MM.1S (cell line): Measurements from ENCODE around the gene SURF2.

Experiments
- DNase-seq: peaks from one replicate; pipeline ENCODE4 v3.0.0-alpha.2; 2015
- H2AFZ ChIP-seq: fragments of 300-600 bp; sonication (generic); 2 replicates; pipeline ENCODE4 v1.6.0; 2016; ENCODE audit warnings: antibody characterized with exemption, low read length
- H3F3A ChIP-seq: fragments of 300-600 bp; sonication (generic); 2 replicates; pipeline ENCODE4 v1.6.1; 2016; ENCODE audit warnings: mild to moderate bottlenecking, antibody characterized with exemption, low read length, moderate library complexity, mixed read lengths; ENCODE audit not compliant: insufficient read depth
- H3K27ac ChIP-seq: fragments of 300-600 bp; sonication (generic); 2 replicates; pipeline ENCODE4 v1.5.1; 2016; ENCODE audit warnings: mild to moderate bottlenecking, low read length
- H3K27me3 ChIP-seq: fragments of 300-600 bp; sonication (generic); replicated peaks from 2 replicates; pipeline ENCODE4 v1.6.0; 2016; ENCODE audit warnings: low read length; ENCODE audit not compliant: insufficient read depth
- H3K36me3 ChIP-seq: fragments of 300-600 bp; sonication (generic); replicated peaks from 2 replicates; pipeline ENCODE4 v1.6.1; 2016; ENCODE audit warnings: mild to moderate bottlenecking, low read length, mixed read lengths; ENCODE audit not compliant: insufficient read depth
- H3K4me1 ChIP-seq: fragments of 300-600 bp; sonication (generic); 2 replicates; pipeline ENCODE4 v1.6.1; 2016; ENCODE audit warnings: low read length, mixed read lengths
- H3K4me2 ChIP-seq: fragments of 300-600 bp; sonication (generic); 2 replicates; pipeline ENCODE4 v1.6.0; 2016; ENCODE audit warnings: low read depth, low read length
- H3K4me3 ChIP-seq: fragments of 300-600 bp; sonication (generic); 2 replicates; pipeline ENCODE4 v1.5.1; 2016; ENCODE audit warnings: low read length, mixed read lengths
- H3K79me2 ChIP-seq: fragments of 300-600 bp; sonication (generic); 2 replicates; pipeline ENCODE4 v1.6.1; 2016; ENCODE audit warnings: mixed run types, low read length, mixed read lengths
- H3K9ac ChIP-seq: fragments of 300-600 bp; sonication (generic); 2 replicates; pipeline ENCODE4 v1.6.1; 2016; ENCODE audit warnings: low read length, mixed read lengths
- H3K9me2 ChIP-seq: fragments of 300-600 bp; sonication (generic); replicated peaks from 2 replicates; pipeline ENCODE4 v1.6.1; 2016; ENCODE audit warnings: mild to moderate bottlenecking, low read length, mixed read lengths; ENCODE audit not compliant: insufficient read depth
- H3K9me3 ChIP-seq: fragments of 300-600 bp; sonication (generic); replicated peaks from 2 replicates; pipeline ENCODE4 v1.6.1; 2016; ENCODE audit warnings: mild to moderate bottlenecking, low read length, mixed read lengths; ENCODE audit not compliant: insufficient read depth
- H4K20me1 ChIP-seq: fragments of 300-600 bp; sonication (generic); 2 replicates; pipeline ENCODE4 v1.6.1; 2016; ENCODE audit warnings: mild to moderate bottlenecking, low read length, moderate library complexity, mixed read lengths; ENCODE audit not compliant: insufficient read depth
- CTCF ChIP-seq: fragments of 300-600 bp; sonication (generic); IDR thresholded peaks from 2 replicates; pipeline ENCODE4 v1.5.1; 2016; ENCODE audit warnings: antibody characterized with exemption, low read length, mixed read lengths
- EZH2 ChIP-seq: fragments of 300-600 bp; sonication (generic); optimal IDR thresholded peaks from 2 replicates; pipeline ENCODE3; 2017; ENCODE audit warnings: low read depth, mild to moderate bottlenecking, antibody characterized with exemption, low read length, mixed read lengths
- EZH2phosphoT487 ChIP-seq: fragments of 300-600 bp; sonication (generic); IDR thresholded peaks from 2 replicates; pipeline ENCODE4 v1.6.1; 2018; ENCODE audit warnings: antibody characterized with exemption, low read length

The SURF2 gene

GRCh38 chr9:133380734-133381133 is 24.4 kb downstream of the SURF2 start:
- no peak for DNase-seq
- H3K79me2 ChIP-seq: no peaks in the 10 kb centered on the region
- H3K27me3 ChIP-seq: peaks cover 42% of the 10 kb centered on the region
- H3K9me3 ChIP-seq: no peaks in the 10 kb centered on the region
- no peaks in the 10 kb centered on the region for H3K4me1 ChIP-seq
- TF ChIP-seq EZH2: no peak
- no peak for TF ChIP-seq EZH2phosphoT487
- no peak for TF ChIP-seq CTCF
- H3F3A ChIP-seq: no peaks in the 10 kb centered on the region
- H3K9me2 ChIP-seq: no peaks in the 10 kb centered on the region
- no peak overlapping the region for H3K4me3 ChIP-seq
- no peak overlapping the region for H3K4me2 ChIP-seq
- no peaks in the 10 kb centered on the region for H4K20me1 ChIP-seq
- no peak overlapping the region for H3K27ac ChIP-seq
- no peak overlapping the region for H2AFZ ChIP-seq
- no peaks in the 10 kb centered on the region for H3K36me3 ChIP-seq
- H3K9ac ChIP-seq: no peak overlapping the region

DNA sequence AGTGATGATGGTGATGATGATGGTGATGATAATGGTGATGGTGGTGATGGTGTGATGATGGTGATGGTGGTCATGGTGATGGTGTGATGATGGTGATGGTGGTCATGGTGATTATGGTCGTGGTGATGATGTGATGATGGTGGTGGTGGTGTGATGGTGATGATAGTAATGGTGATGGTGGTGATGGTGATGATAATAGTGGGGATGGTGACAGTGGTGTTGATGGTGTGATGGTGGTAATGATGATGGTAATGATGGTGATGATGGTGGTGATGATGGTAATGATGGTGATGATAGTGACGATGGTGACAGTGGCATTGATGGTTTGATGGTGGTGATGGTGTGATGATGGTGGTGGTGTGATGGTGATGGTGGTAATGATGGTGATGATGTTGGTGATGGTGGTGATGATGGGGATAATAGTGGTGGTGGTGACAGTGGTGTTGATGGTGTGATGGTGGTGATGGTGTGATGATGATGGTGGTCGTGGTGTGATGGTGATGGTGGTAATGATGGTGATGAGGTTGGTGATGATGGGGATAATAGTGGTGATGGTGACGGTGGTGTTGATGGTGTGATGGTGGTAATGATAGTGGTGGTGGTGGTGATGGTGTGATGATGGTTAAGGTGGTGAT is 26.3 kb downstream of the SURF2 start:
- Histone ChIP-seq H3K27ac (no peak overlapping the region), H3K4me3 (no peak overlapping the region), H3K79me2 (no peaks in the 10 kb centered on the region), H3K9ac (no peak overlapping the region), H3K36me3 (no peaks in the 10 kb centered on the region), H2AFZ (no peak overlapping the region), H3F3A (no peaks in the 10 kb centered on the region), H4K20me1 (no peaks in the 10 kb centered on the region), H3K27me3 (peaks cover 46% of the 10 kb centered on the region), H3K4me1 (no peaks in the 10 kb centered on the region), H3K4me2 (no peak overlapping the region), H3K9me2 (no peaks in the 10 kb centered on the region), H3K9me3 (no peaks in the 10 kb centered on the region)
- no peak for DNase-seq
- TF ChIP-seq EZH2phosphoT487 (no peak), EZH2 (no peak), CTCF (no peak)

GRCh38 chr9:133383438-133383837 is 27.1 kb downstream of the SURF2 start:
- DNase-seq: no peak
- no peaks in the 10 kb centered on the region for H3K9me2 ChIP-seq
- no peaks in the 10 kb centered on the region for H3K36me3 ChIP-seq
- no peak overlapping the region for H3K4me3 ChIP-seq
- peaks cover 46% of the 10 kb centered on the region for H3K27me3 ChIP-seq
- no peaks in the 10 kb centered on the region for H3K9me3 ChIP-seq
- H3F3A ChIP-seq: no peaks in the 10 kb centered on the region
- H3K4me2 ChIP-seq: no peak overlapping the region
- H3K79me2 ChIP-seq: no peaks in the 10 kb centered on the region
- H3K4me1 ChIP-seq: no peaks in the 10 kb centered on the region
- H3K9ac ChIP-seq: no peak overlapping the region
- no peak overlapping the region for H3K27ac ChIP-seq
- TF ChIP-seq EZH2 (no peak), EZH2phosphoT487 (no peak), CTCF (no peak)
- H2AFZ ChIP-seq: no peak overlapping the region
- no peaks in the 10 kb centered on the region for H4K20me1 ChIP-seq
